K562 (cell line): ENCODE results near the gene SPOCK2. TPM values are rescaled to one million over a fixed set of nuclear protein-coding genes. Genes with fewer than 3 reads are reported as not detected.

ENCODE experiments used
- HNRNPH1 ChIP-seq: fragments of 200-400 bp; formaldehyde crosslinking; optimal IDR thresholded peaks from 2 replicates; pipeline ENCODE3; 2017; ENCODE audit warnings: low read depth, mild to moderate bottlenecking, low read length, moderate library complexity
- MGA ChIP-seq: fragments of 450-650 bp; IDR thresholded peaks from 2 replicates; pipeline ENCODE4 v1.6.1; 2016; ENCODE audit warnings: mild to moderate bottlenecking, moderate library complexity
- PBX2 ChIP-seq, 2 experiments: IDR thresholded peaks in 1 of 2; conservative IDR thresholded peaks in 1 of 2; 2 replicates each; pipeline ENCODE4 v1.6.1; 2016; ENCODE audit warnings: low read depth in 2 of 2, mild to moderate bottlenecking in 1 of 2, missing compliant biosample characterization in 1 of 2, missing genetic modification characterization in 1 of 2, moderate library complexity in 1 of 2
- TEAD4 ChIP-seq, 2 experiments: sonication (generic) in 1 of 2; formaldehyde crosslinking in 1 of 2; IDR thresholded peaks; 2 replicates each; pipeline versions ENCODE4 v1.6.1 to v1.8.0; 2012 to 2022; ENCODE audit warnings: borderline replicate concordance in 1 of 2, inconsistent platforms in 1 of 2, low read length in 1 of 2, mild to moderate bottlenecking in 1 of 2, missing genetic modification reagents in 1 of 2
- polyA plus RNA-seq, 8 experiments: library from polyadenylated mRNA; depleted of rRNA in 4 of 8; stranded (reverse) in 5 of 8; unstranded in 3 of 8; fragments of >200 nt; fragmentation: Nextera tagmentation in 2 of 8; fragmentation: Illumina TruSeq in 1 of 8; extraction: Ambion mirVana in 2 of 8; extraction: Trizol in 1 of 8; gene quantifications; 2 replicates each; pipeline versions ENCODE4 v1.2.1 to v1.2.3, GENCODE V29; 2011 to 2014; ENCODE audit warnings: inconsistent platforms in 1 of 8, missing spikeins in 1 of 8
- total RNA-seq, 7 experiments: library from RNA; depleted of rRNA in 6 of 7; stranded (reverse); fragments of >200 nt in 6 of 7; fragmentation: Illumina TruSeq in 2 of 7; extraction: Trizol in 2 of 7; gene quantifications; 2 replicates each; pipeline versions ENCODE4 v1.2.1 to v1.2.3, GENCODE V29; 2011 to 2021; ENCODE audit warnings: low replicate concordance in 1 of 7

Gene SPOCK2
- total and polyA plus RNA-seq, 9 of the 15 experiments (the other 6 are each of a cell fraction or from before 2014, with no cell fraction given): 0.04 to 0.86 (median 0.11) TPM; not detected in 2

- no peak for TF ChIP-seq HNRNPH1
- TF ChIP-seq MGA: no peak
- TF ChIP-seq PBX2 (CRISPR knock-in tag; IDR thresholded peaks at IDR 0.05; ENCODE audit: low read depth): no peak
- no peak for TF ChIP-seq PBX2 (tag; conservative IDR thresholded peaks at IDR 0.05; ENCODE audit: low read depth)
- TF ChIP-seq TEAD4 (IDR thresholded peaks at IDR 0.05; ENCODE audit: low read length): no peak
- no peak for TF ChIP-seq TEAD4 (CRISPR knock-in tag; IDR thresholded peaks at IDR 0.05; ENCODE audit: borderline replicate concordance)
Observed at GRCh38 chr10:72056113-72056512, 32.2 kb downstream of the SPOCK2 start (continued).
